ENCODE data around the gene FXR1.

The FXR1 gene

GRCh38 chr3:180912304-180913296, at the start of gene FXR1:
Gene FXR1 (plus strand): TSS chr3:180912670. CDS start chr3:180912686, 16 bp downstream.
- DNase-seq = peak; percentile 98

- no peak for DNase-seq
Measured at GRCh38 chr3:180870008-180870699, 42.3 kb upstream of the FXR1 start.

- peak; percentile 49 for DNase-seq
Measured at GRCh38 chr3:180871901-180872300, 40.6 kb upstream of the FXR1 start.

GRCh38 chr3:180872430-180872829, 40.0 kb upstream of the FXR1 start:
- DNase-seq = peak; percentile 44

- DNase-seq = no peak
Measured at GRCh38 chr3:180875124-180875698, 37.3 kb upstream of the FXR1 start.

- DNase-seq = no peak
Measured at GRCh38 chr3:180881065-180881801, 31.2 kb upstream of the FXR1 start.

- no peak for DNase-seq
Measured at GRCh38 chr3:180882115-180882514, 30.4 kb upstream of the FXR1 start.

GRCh38 chr3:180888992-180889560, 23.4 kb upstream of the FXR1 start:
- DNase-seq = no peak

GRCh38 chr3:180898572-180898971, 13.9 kb upstream of the FXR1 start:
- DNase-seq = no peak

- peak; percentile 76 for DNase-seq
Measured at GRCh38 chr3:180909369-180910127, 2.9 kb upstream of the FXR1 start.

- DNase-seq = no peak
Measured at GRCh38 chr3:180910823-180911222, 1.6 kb upstream of the FXR1 start.

- no peak for DNase-seq
Measured at GRCh38 chr3:180911876-180912303, 580 bp upstream of the FXR1 start.

- no peak for DNase-seq
Measured at GRCh38 chr3:180913581-180914404, 1.3 kb downstream of the FXR1 start.

- DNase-seq = no peak
Measured at GRCh38 chr3:180918542-180918941, 6.1 kb downstream of the FXR1 start.

- no peak for DNase-seq
Measured at GRCh38 chr3:180922242-180922641, 9.8 kb downstream of the FXR1 start.

GRCh38 chr3:180923561-180923960, 11.1 kb downstream of the FXR1 start:
- DNase-seq = no peak

- DNase-seq = no peak
Measured at GRCh38 chr3:180926526-180926925, 14.1 kb downstream of the FXR1 start.

- no peak for DNase-seq
Measured at GRCh38 chr3:180929376-180929775, 16.9 kb downstream of the FXR1 start.

- DNase-seq = peak; percentile 13
Measured at GRCh38 chr3:180930526-180930925, 18.1 kb downstream of the FXR1 start.

- no peak for DNase-seq
Measured at GRCh38 chr3:180932819-180933218, 20.3 kb downstream of the FXR1 start.

GRCh38 chr3:180934638-180935037, 22.2 kb downstream of the FXR1 start:
- DNase-seq = no peak

Data from RPMI8226 (cell line).